Parathyroid adenoma (tissue), 2 donors: Measurements from ENCODE around the gene EVX2.

Experiments used
- H2AFZ ChIP-seq: fragments of 300-600 bp; sonication (generic); one replicate; pipeline ENCODE4 v1.7.0; 2017; ENCODE audit warnings: antibody characterized with exemption, mild to moderate bottlenecking
- H3K27ac ChIP-seq: fragments of 300-600 bp; sonication (generic); one replicate; pipeline ENCODE4 v1.7.0; 2017
- H3K27me3 ChIP-seq: fragments of 300-600 bp; sonication (generic); one replicate; pipeline ENCODE4 v1.7.0; 2017; ENCODE audit warnings: low read length; ENCODE audit not compliant: control insufficient read depth, insufficient read depth
- H3K36me3 ChIP-seq: fragments of 300-600 bp; sonication (generic); one replicate; pipeline ENCODE4 v1.7.0; 2017; ENCODE audit warnings: low read length; ENCODE audit not compliant: control insufficient read depth, insufficient read depth
- H3K4me1 ChIP-seq: fragments of 300-600 bp; sonication (generic); one replicate; pipeline ENCODE4 v1.7.0; 2017; ENCODE audit warnings: control low read depth
- H3K4me2 ChIP-seq: fragments of 300-600 bp; sonication (generic); one replicate; pipeline ENCODE4 v1.7.0; 2017; ENCODE audit warnings: low read length
- H3K4me3 ChIP-seq: fragments of 300-600 bp; sonication (generic); one replicate; pipeline ENCODE4 v1.7.0; 2017; ENCODE audit warnings: low read depth, low read length
- H3K79me2 ChIP-seq: fragments of 300-600 bp; sonication (generic); one replicate; pipeline ENCODE4 v1.7.0; 2017; ENCODE audit warnings: control low read depth
- H3K9ac ChIP-seq: fragments of 300-600 bp; sonication (generic); one replicate; pipeline ENCODE4 v1.7.0; 2017; ENCODE audit warnings: mild to moderate bottlenecking
- H3K9me3 ChIP-seq: fragments of 300-600 bp; sonication (generic); one replicate; pipeline ENCODE4 v1.7.0; 2017; ENCODE audit warnings: low read length; ENCODE audit not compliant: control insufficient read depth
- CTCF ChIP-seq: fragments of 300-600 bp; sonication (generic); IDR thresholded peaks from one replicate; pipeline ENCODE4 v1.7.0; 2017; ENCODE audit warnings: antibody characterized with exemption, mild to moderate bottlenecking
- donor health status: primary hyperparathyroidism.

The EVX2 gene

GRCh38 chr2:176130957-176131847 is 47.4 kb upstream of the EVX2 start:
- peaks cover 21% of the 10 kb centered on the region for H3K27me3 ChIP-seq
- peaks cover 4% of the 10 kb centered on the region for H3K9me3 ChIP-seq
- TF ChIP-seq CTCF = no peak
- H2AFZ ChIP-seq = no peak overlapping the region
- H3K36me3 ChIP-seq = no peaks in the 10 kb centered on the region
- H3K79me2 ChIP-seq = no peaks in the 10 kb centered on the region
- no peak overlapping the region for H3K27ac ChIP-seq
- H3K4me3 ChIP-seq = peak overlapping the region; percentile 23
- H3K9ac ChIP-seq = no peak overlapping the region
- H3K4me1 ChIP-seq = no peaks in the 10 kb centered on the region
- H3K4me2 ChIP-seq = no peak overlapping the region

GRCh38 chr2:176130147-176130956 is 46.6 kb upstream of the EVX2 start:
- H3K4me2 ChIP-seq = no peak overlapping the region
- H3K4me1 ChIP-seq = no peaks in the 10 kb centered on the region
- H3K9ac ChIP-seq = no peak overlapping the region
- no peaks in the 10 kb centered on the region for H3K79me2 ChIP-seq
- H3K27me3 ChIP-seq = peaks cover 18% of the 10 kb centered on the region
- H3K9me3 ChIP-seq = peaks cover 4% of the 10 kb centered on the region
- no peak for TF ChIP-seq CTCF
- H3K27ac ChIP-seq = no peak overlapping the region
- H3K36me3 ChIP-seq = no peaks in the 10 kb centered on the region
- peak overlapping the region; percentile 23 for H3K4me3 ChIP-seq
- H2AFZ ChIP-seq = no peak overlapping the region

- TF ChIP-seq CTCF = no peak
- H3K9ac ChIP-seq = no peak overlapping the region
- H3K4me3 ChIP-seq = no peak overlapping the region
Observed at GRCh38 chr2:176129813-176130146, 46.0 kb upstream of the EVX2 start.

GRCh38 chr2:176128982-176129796 is 45.4 kb upstream of the EVX2 start, which contains the start of gene HOXD8:
HOXD8 (plus strand) TSS chr2:176129705; CDS start chr2:176130367, 662 bp downstream.
- Histone ChIP-seq H3K4me3 (peak within 1 kb of the TSS; percentile 23), H3K27me3 (peaks cover 20% of the 10 kb centered on the region), H3K9ac (no peak within 1 kb of the TSS), H3K27ac (no peak within 1 kb of the TSS), H3K4me2 (no peak within 1 kb of the TSS), H3K9me3 (peaks cover 4% of the 10 kb centered on the region), H2AFZ (peak within 1 kb of the TSS; percentile 14), H3K4me1 (no peaks in the 10 kb centered on the region), H3K36me3 (no peaks in the 10 kb centered on the region), H3K79me2 (no peaks in the 10 kb centered on the region)
- no peak for TF ChIP-seq CTCF

More at GRCh38 chr2:176129813-176130146, 46.0 kb upstream of the EVX2 start:
- Histone ChIP-seq H3K36me3 (no peaks in the 10 kb centered on the region), H3K79me2 (no peaks in the 10 kb centered on the region), H3K9me3 (peaks cover 4% of the 10 kb centered on the region), H3K27me3 (peaks cover 20% of the 10 kb centered on the region), H3K27ac (no peak overlapping the region), H2AFZ (no peak overlapping the region), H3K4me1 (no peaks in the 10 kb centered on the region), H3K4me2 (no peak overlapping the region)
